GM18870 (cell line): ENCODE results near the gene STRIP2.
"Not testable (repeated sequence)": the region's sequence is repeated elsewhere in the genome, so short reads cannot be mapped to it uniquely, and the experiment has no call there.

Experiments
- ATAC-seq: cut with Tn5 transposase; IDR thresholded peaks from one replicate; pipeline ENCODE4 v1.9.1; 2021; ENCODE audit warnings: moderate library complexity; ENCODE audit not compliant: unreplicated experiment

The STRIP2 gene

GRCh38 chr7:129522971-129523340, 88.7 kb downstream of the STRIP2 start:
- ATAC-seq, result no peak

- no peak for ATAC-seq
These were observed 89.7 kb downstream of the STRIP2 start for GRCh38 chr7:129523924-129524323.

- ATAC-seq, result not testable (repeated sequence)
These were observed 90.2 kb downstream of the STRIP2 start for GRCh38 chr7:129524405-129524804.

- no peak for ATAC-seq
These were observed 91.1 kb downstream of the STRIP2 start for GRCh38 chr7:129525225-129525862.

GRCh38 chr7:129529643-129530042, 95.4 kb downstream of the STRIP2 start:
- no peak for ATAC-seq

- no peak for ATAC-seq
These were observed 96.7 kb downstream of the STRIP2 start for GRCh38 chr7:129530795-129531391.

- no peak for ATAC-seq
These were observed 97.5 kb downstream of the STRIP2 start for GRCh38 chr7:129531721-129532120.

- ATAC-seq, result no peak
These were observed 98.1 kb downstream of the STRIP2 start for GRCh38 chr7:129532375-129532774.

GRCh38 chr7:129534558-129535274, 100.5 kb downstream of the STRIP2 start:
- not testable (repeated sequence) for ATAC-seq

- ATAC-seq, result no peak
These were observed 101.7 kb downstream of the STRIP2 start for GRCh38 chr7:129535896-129536295.

GRCh38 chr7:129536323-129536722, 102.1 kb downstream of the STRIP2 start:
- ATAC-seq, result no peak
